PC-9 (cell line): ENCODE measurements around the gene PGF. TPM values are rescaled to one million over a fixed set of nuclear protein-coding genes. Genes with fewer than 3 reads are reported as not detected.

Source experiments
- BruUV-seq: library from RNA; stranded (reverse); fragments of 400-500 nt; replicated peaks from 2 replicates; lab custom pipeline; 2021; lab: Mats Ljungman, UMichigan
- CTCF ChIA-PET: fragments of 300-600 bp; sonication (Branson Sonifier 250); formaldehyde crosslinking; loops from one replicate; lab custom pipeline; 2022; ENCODE audit warnings: antibody characterized with exemption; lab: Charles Lee
- POLR2A ChIA-PET: fragments of 300-600 bp; sonication (Branson Sonifier 250); formaldehyde crosslinking; loops from one replicate; lab custom pipeline; 2022; ENCODE audit warnings: antibody characterized with exemption; ENCODE audit not compliant: unreplicated experiment; lab: Charles Lee
- DNase-seq, 2 experiments: peaks; one replicate each; pipeline versions ENCODE4 v3.0.0 to v3.0.0-alpha.2; 2015 to 2022; ENCODE audit warnings: mixed read lengths in 1 of 2
- H2AFZ ChIP-seq: fragments of 200-600 bp; sonication (generic); 2 replicates; pipeline ENCODE4 v1.8.1; 2017; ENCODE audit warnings: antibody characterized with exemption
- H3F3A ChIP-seq: fragments of 200-600 bp; sonication (generic); 2 replicates; pipeline ENCODE4 v1.8.1; 2017; ENCODE audit warnings: antibody characterized with exemption, mild to moderate bottlenecking, low read depth; ENCODE audit not compliant: insufficient read depth
- H3K27ac ChIP-seq: fragments of 200-600 bp; sonication (generic); 2 replicates; pipeline ENCODE4 v1.6.1; 2016; ENCODE audit warnings: mixed run types
- H3K27me3 ChIP-seq: fragments of 200-600 bp; sonication (generic); 2 replicates; pipeline ENCODE4 v1.6.1; 2016; ENCODE audit warnings: low read depth, mixed run types; ENCODE audit not compliant: insufficient read depth
- H3K36me3 ChIP-seq: fragments of 200-600 bp; sonication (generic); 2 replicates; pipeline ENCODE4 v1.6.1; 2016; ENCODE audit warnings: low read depth, mixed run types
- H3K4me1 ChIP-seq: fragments of 200-600 bp; sonication (generic); replicated peaks from 2 replicates; pipeline ENCODE4 v1.6.1; 2016; ENCODE audit warnings: mixed run types; ENCODE audit not compliant: insufficient read depth
- H3K4me2 ChIP-seq: fragments of 200-600 bp; sonication (generic); 2 replicates; pipeline ENCODE4 v1.6.1; 2017; ENCODE audit warnings: mixed run types
- H3K4me3 ChIP-seq: fragments of 200-600 bp; sonication (generic); 2 replicates; pipeline ENCODE4 v1.6.1; 2016; ENCODE audit warnings: mixed run types
- H3K79me2 ChIP-seq: fragments of 200-600 bp; sonication (generic); 2 replicates; pipeline ENCODE4 v1.6.1; 2017; ENCODE audit warnings: low read depth, mixed run types
- H3K9me2 ChIP-seq: fragments of 200-600 bp; sonication (generic); 2 replicates; pipeline ENCODE4 v1.8.1; 2017; ENCODE audit warnings: mild to moderate bottlenecking; ENCODE audit not compliant: insufficient read depth
- H3K9me3 ChIP-seq: fragments of 200-600 bp; sonication (generic); 2 replicates; pipeline ENCODE4 v1.8.1; 2016; ENCODE audit warnings: low read depth; ENCODE audit not compliant: insufficient read depth
- H4K20me1 ChIP-seq: fragments of 200-600 bp; sonication (generic); 2 replicates; pipeline ENCODE4 v1.8.1; 2017; ENCODE audit not compliant: insufficient read depth
- EZH2 ChIP-seq: fragments of 200-600 bp; sonication (generic); IDR thresholded peaks from 2 replicates; pipeline ENCODE4 v1.8.0; 2017; ENCODE audit warnings: antibody characterized with exemption, low read depth
- intact Hi-C: fragments of 100-400 bp; cut with micrococcal nuclease; formaldehyde crosslinking; loops from one replicate; pipeline ENCODE4 v1.10.0; 2022; ENCODE audit not compliant: unreplicated experiment
- total RNA-seq: library from RNA; stranded (reverse); gene quantifications from 2 replicates; pipeline ENCODE4 v1.2.3, GENCODE V29; 2021
- TF ChIP-seq, protein P1 (sequence below): fragments of 200-600 bp; sonication (generic); conservative IDR thresholded peaks from 2 replicates; pipeline ENCODE4 v1.6.1; 2017; ENCODE audit warnings: mixed run types, antibody characterized with exemption, mild to moderate bottlenecking, moderate library complexity

PGF gene
- total RNA-seq, 1 experiment from 2014 or later, result 11.7 TPM

DNA sequence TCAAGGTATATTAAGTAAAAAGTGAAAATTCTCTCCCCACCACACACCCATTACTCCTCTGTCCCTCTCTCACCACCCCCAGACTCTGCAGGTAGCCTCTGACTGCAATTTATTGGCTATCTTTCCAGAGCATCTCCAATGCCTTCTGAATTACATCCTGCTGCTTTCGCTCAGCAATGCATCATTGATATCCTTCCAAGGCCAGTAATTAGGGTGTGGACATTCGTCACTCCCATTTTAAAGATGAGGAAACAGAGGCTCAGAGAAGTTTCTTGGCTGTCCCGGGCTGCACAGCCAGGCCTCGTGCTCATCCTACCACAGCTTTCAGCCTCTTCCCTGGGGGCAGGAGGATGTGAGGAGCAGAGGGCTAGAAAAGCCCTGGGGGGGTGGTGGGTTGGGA is 23.6 kb upstream of the PGF start:
- no peaks in the 10 kb centered on the region for H3K9me3 ChIP-seq
- ChIA-PET CTCF (interaction anchor here (0.6 to 1.7 kb wide), 3 partner anchors 24 to 73 kb away, joined by 3 to 7 read pairs (median 4); partner anchors contain the start of genes EIF2B2 and RPS6KL1), POLR2A (interaction anchor here (0.6 to 1.0 kb wide), 4 partner anchors 24 to 453 kb away, joined by 3 to 6 read pairs (median 6); partner anchors contain the start of gene PGF)
- no peak overlapping the region for H3K27ac ChIP-seq
- H4K20me1 ChIP-seq, result no peaks in the 10 kb centered on the region
- H3K27me3 ChIP-seq, result no peaks in the 10 kb centered on the region
- peaks cover 23% of the 10 kb centered on the region for H3F3A ChIP-seq
- TF ChIP-seq, protein P1, sequence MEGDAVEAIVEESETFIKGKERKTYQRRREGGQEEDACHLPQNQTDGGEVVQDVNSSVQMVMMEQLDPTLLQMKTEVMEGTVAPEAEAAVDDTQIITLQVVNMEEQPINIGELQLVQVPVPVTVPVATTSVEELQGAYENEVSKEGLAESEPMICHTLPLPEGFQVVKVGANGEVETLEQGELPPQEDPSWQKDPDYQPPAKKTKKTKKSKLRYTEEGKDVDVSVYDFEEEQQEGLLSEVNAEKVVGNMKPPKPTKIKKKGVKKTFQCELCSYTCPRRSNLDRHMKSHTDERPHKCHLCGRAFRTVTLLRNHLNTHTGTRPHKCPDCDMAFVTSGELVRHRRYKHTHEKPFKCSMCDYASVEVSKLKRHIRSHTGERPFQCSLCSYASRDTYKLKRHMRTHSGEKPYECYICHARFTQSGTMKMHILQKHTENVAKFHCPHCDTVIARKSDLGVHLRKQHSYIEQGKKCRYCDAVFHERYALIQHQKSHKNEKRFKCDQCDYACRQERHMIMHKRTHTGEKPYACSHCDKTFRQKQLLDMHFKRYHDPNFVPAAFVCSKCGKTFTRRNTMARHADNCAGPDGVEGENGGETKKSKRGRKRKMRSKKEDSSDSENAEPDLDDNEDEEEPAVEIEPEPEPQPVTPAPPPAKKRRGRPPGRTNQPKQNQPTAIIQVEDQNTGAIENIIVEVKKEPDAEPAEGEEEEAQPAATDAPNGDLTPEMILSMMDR, result no peak
- no peak for TF ChIP-seq EZH2
- no peak for DNase-seq
- H3K4me3 ChIP-seq, result no peak overlapping the region
- H3K9me2 ChIP-seq, result no peaks in the 10 kb centered on the region
- intact Hi-C loops, result no loop called here
- no peak overlapping the region for H2AFZ ChIP-seq
- H3K79me2 ChIP-seq, result no peaks in the 10 kb centered on the region
- peaks cover 41% of the 10 kb centered on the region for H3K4me1 ChIP-seq
- peak overlapping the region; percentile 0; the same call in 1 of the 2 replicates for H3K4me2 ChIP-seq
- H3K36me3 ChIP-seq, result no peaks in the 10 kb centered on the region
- no TSS peak for BruUV-seq

DNA sequence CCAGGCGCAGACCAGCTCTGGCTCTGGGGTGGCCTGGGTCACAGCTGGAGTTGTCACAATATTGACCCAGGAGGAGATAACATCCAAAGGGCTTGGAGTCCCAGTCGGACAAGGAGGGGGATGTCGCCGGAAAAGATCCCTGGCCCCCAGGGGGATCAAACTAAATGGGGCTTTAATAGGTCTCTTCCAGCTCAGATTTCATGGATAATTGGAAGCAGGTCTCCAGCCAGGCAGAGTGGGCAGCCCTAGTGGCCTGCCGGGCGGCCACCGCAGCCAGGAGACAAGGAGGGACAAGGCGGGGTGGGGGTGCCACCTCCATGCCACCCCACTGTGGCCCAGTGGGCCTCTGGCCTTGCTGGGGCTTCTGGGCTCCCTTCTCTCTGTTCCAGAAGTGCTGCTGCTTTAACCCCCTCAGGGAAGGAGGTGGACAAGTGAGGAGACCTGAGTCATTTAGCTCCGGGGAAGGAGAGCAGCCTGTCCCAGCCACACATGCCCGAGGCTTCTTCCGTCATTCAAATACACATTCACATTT is 23.1 kb upstream of the PGF start:
- Histone ChIP-seq H3K27me3 (no peaks in the 10 kb centered on the region), H3K4me1 (peaks cover 37% of the 10 kb centered on the region), H3K79me2 (no peaks in the 10 kb centered on the region), H3K27ac (no peak overlapping the region), H3K4me3 (no peak overlapping the region), H2AFZ (no peak overlapping the region), H4K20me1 (no peaks in the 10 kb centered on the region), H3K9me2 (no peaks in the 10 kb centered on the region), H3K4me2 (0 out of 2 replicates have a peak overlapping the region, but pooled peaks have one; percentile 0), H3K36me3 (no peaks in the 10 kb centered on the region), H3F3A (peaks cover 19% of the 10 kb centered on the region), H3K9me3 (no peaks in the 10 kb centered on the region)
- no TSS peak for BruUV-seq
- ChIA-PET POLR2A (interaction anchor here (0.6 to 1.0 kb wide), 2 partner anchors 23 to 83 kb away, joined by 6 read pairs; partner anchors contain the start of gene PGF), CTCF (interaction anchor here (0.6 to 1.7 kb wide), 2 partner anchors 55 to 73 kb away, joined by 4 to 7 read pairs; partner anchors contain the start of gene RPS6KL1)
- intact Hi-C loops, result no loop called here
- peak; percentile 54 to 55 for DNase-seq
- TF ChIP-seq EZH2, result no peak
- TF ChIP-seq, protein P1, result no peak

DNA sequence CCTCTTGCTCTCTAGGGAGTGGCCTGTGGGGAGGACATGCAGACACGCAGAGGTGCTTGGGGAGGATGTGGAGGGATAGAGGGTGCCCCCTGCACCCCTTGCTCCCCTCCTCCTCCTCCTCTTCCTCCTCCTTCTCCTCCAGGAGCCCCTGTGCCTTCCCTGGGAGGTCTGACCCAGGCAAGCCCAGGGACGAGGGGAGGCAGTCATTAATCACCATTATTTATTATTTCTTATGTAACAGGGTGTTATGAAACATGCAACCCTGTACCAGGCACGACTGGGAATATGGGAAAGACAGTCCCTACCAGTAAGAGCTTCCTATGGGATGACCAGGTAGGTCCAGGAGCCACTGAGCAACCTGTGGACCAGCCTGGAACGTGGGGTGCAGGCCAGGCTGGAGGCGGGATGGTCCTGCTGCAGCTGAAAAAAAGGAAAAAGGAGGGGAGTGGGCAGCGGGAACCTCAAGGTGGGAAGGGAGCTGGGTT is 22.5 kb upstream of the PGF start:
- Histone ChIP-seq H3K4me1 (peaks cover 32% of the 10 kb centered on the region), H3K27ac (no peak overlapping the region), H3K9me3 (no peaks in the 10 kb centered on the region), H3K36me3 (no peaks in the 10 kb centered on the region), H3F3A (peaks cover 14% of the 10 kb centered on the region), H3K4me3 (no peak overlapping the region), H3K79me2 (no peaks in the 10 kb centered on the region), H3K4me2 (no peak overlapping the region), H4K20me1 (no peaks in the 10 kb centered on the region), H2AFZ (no peak overlapping the region), H3K9me2 (no peaks in the 10 kb centered on the region), H3K27me3 (no peaks in the 10 kb centered on the region)
- ChIA-PET CTCF (interaction anchor here (1.7 kb wide), 1 partner anchor 72 kb away, joined by 4 read pairs; no protein-coding TSS in a partner anchor), POLR2A (no interaction called here)
- no peak for DNase-seq
- intact Hi-C loops, result no loop called here
- no TSS peak for BruUV-seq
- TF ChIP-seq EZH2, result no peak
- TF ChIP-seq, protein P1, result no peak
